ENCODE data around the gene KIF26B.

KIF26B gene

DNA sequence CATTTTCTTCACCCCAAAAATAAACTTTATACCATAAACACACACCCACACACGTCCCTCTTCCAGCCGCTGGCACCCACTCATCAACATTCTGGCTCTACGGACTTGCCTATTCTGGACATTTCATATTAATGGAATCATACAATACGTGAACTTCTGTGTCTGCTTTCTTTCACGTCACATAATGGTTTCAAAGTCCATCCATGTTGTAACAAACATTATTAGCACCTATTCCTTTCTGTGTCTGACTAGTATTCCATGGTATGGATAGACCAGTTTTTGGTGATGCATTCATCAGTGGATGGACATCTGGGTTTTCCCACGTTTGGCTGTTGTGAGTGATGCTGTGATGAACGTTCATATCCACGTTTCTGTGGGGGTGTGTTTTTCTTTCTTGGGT lies 323.2 kb downstream of the KIF26B start:
- DNase-seq, result no peak

DNA sequence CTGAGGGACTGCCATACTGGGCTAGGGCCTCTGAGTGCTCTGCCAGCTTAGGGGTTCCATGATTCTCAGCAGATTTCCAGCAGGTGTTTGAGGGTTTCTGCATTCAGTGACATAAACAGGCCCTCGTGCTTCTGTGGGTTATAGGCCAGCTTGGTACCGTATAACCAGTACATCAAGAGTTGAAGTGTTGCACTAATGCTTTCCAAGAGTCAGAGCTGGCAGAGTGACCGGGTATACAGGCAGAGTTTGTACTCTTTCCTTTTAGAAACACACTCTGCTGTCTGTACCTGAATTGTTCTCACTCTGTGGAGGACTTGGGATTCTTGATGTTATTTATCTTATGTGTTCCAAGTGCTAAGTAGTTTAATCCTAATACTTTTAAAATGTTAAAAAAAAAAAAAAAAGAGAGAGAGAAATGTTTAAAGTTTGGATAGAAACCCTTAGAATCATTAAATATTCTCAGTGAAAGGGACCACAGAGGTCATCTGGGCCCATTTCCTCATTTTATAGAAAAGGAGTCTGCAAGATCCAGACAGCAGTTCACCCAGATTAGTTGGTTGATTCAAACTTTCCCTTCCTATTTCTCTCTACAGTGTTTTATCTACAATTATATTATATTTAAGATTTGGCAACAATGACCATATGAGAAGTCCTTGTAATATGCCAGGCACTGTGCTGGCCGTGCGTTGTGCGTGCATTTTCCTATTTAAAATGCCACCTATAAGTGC lies 325.8 kb downstream of the KIF26B start:
- DNase-seq, result no peak

DNA sequence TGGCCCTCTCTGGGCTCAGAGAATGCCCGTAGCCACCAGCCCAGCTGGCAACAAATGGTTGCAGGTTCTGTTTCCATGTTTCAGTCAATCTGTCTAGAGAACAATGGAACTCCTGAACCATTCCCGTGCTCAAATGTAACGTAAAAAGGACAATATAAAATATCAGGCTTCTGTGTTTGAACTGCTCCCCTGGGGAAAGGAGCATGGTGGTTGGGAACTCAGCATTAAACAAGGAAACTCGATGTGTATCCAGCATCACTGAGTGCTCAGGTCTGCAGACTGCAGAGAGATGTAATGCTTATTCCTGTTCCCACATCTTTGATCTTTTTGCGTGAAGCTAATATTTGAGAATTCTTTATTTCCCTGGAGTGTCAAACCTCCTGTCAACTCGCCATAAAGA lies 326.5 kb downstream of the KIF26B start:
- peak; percentile 42 for DNase-seq

DNA sequence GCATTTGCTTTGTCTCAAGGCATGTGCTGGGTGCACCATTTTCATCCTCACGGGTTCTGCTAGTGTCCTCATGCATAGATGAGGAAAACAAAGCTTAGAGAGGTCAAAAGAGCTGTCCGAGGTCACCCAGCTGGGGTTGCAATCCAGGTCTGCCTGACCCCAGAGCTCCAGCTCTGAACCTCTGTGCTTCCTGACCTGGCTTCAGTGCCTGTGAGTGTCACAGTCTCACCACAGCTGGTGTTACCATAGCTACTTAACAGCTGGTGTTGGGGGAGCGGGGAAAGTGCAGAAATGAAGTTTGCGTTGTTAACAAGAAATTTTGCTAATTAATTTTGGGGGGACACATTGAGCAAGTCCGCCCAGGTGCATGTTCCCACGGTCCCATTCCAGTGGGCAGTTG lies 328.5 kb downstream of the KIF26B start:
- DNase-seq, result no peak

DNA sequence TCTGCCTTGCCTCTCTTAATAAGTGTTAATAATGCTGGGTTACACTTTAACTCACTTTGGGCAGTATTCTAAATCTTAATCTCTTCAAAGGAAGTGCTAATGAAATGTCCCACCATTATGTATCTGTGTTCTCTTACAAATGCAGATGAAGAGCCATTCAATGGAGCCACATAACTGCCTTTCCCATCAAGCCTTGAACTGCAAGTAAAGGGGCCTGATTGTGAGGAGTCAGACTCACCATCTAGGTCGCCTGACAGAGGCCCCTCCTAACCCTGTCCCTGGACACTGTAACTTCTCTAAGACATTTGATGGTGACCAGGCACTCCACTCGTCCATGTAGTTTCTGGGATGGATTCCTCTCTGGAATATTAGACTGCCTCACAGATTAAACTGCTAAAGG lies 329.4 kb downstream of the KIF26B start:
- DNase-seq, result no peak

DNA sequence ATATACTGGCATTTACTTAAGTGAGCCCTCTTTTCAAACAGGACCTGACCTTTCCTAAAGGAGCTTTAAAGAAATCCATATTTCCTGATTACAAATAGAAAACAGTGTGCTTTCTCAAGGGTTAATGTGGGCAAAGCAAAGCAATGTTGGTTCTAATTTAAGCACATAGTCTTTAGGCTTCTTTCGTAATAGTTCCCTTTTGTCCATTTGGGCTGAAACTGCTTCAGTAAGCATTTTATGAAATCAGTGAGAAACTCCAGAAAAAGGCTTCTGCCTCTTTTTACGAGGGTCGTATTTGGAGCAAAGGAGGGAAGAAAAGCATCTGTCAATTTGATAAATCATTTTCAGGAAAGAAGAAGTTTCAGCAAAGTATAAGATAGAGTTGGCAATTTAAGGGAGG lies 331.2 kb downstream of the KIF26B start:
- DNase-seq, result no peak

DNA sequence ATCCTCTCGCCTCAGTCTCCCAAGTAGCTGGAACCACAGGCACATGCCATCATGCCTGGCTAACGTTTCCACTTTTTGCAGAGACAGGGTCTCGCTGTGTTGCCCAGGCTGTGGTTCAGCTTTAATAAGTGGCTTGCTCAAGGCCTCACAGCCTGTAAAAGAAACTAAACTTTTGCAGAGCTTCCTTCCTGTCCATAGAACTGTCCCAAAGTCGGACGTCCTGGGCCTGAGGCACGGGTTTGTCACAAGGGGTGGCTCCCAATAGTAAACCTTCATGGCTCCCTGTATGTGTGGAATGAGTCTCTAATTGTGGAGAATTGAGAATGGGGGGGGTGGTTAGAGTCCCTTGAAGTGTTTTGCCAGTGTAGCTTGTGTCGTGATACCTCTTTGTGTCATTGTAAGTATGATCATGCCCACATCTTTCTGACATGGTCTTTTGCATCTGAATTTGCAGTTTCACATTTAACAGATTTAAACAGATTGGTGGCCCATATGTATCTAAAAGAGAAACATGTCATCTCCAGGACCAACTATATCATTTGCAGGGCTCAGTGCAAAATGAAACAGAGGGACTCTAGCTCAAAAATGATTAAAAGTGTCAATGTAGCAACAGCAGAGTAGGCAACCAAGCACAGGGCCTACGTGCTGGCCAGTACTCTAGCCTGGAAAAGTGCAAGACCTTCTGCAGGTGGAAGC lies 332.1 kb downstream of the KIF26B start:
- DNase-seq, result no peak

DNA sequence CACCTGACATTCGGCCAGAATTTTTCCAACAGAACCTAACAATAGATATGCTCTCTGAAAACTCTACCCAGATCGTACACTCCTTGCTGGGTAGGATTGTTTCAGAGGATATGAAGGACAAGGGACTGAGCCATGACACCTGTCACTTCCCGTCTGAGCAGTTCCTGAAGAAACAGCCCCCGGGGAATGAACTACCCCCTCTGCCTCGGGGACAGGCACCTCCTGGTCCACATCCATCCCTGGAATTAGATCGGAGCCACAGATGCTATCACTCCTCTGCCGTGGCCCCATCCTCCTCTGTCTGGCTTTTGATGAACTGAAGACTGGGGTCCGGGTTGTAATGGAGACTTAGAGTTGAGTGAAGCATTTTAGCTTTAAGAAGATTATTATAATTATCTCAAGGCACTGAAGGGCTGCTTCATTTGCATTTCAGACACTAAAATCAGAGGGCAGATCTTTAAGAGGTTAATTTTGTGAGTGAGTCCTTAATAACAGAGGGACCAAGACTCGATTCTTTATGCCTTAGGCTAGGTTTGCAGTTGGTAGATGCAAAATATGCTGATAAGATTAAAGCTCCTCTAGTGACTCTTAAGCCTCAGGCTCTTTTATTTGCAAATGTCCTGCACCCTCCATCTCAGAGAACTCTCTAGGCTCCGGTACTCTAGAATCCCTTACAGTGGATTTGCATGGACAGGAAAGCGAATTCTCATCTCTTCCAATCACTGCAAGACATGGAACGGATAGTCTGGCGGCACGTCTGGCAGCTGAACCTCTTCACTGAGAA lies 333.8 kb downstream of the KIF26B start:
- no peak for DNase-seq

DNA sequence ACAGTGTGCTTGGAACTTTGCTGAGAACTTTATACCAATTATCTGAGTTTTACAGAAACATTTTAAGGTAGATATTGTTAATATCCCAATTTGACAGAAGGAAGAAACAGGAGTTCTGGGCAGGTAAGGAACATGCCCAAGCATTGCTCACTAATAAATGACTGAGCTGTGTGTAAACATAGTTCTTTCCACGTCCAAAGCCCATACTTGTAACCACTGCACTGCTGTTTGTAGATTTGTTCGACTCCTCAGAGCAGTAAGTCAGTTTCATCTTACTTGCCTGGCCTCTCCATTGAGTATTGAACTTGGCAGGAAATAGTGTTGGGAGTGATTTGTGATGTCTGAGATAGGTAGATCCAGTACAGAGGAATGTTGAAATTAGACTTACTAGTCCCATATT lies 335.1 kb downstream of the KIF26B start:
- DNase-seq, result no peak

DNA sequence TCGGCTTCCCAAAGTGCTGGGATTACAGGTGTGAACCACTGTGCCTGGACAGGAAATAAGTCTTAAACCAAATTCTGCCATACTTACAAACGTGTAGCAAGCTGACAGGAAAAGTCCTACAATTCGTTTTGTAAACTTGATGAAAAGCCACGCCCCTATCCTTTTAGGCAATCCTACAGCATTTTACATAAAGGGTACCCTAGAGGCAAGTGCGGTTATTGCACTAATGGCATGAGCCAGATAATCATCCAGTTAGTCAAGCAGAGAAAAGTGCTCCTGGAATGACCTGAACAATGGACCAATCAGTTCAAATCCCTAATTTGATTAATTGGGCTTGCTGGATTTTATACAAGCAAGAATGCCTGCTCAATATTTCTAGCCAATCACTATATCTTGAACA lies 338.2 kb downstream of the KIF26B start:
- DNase-seq, result no peak

DNA sequence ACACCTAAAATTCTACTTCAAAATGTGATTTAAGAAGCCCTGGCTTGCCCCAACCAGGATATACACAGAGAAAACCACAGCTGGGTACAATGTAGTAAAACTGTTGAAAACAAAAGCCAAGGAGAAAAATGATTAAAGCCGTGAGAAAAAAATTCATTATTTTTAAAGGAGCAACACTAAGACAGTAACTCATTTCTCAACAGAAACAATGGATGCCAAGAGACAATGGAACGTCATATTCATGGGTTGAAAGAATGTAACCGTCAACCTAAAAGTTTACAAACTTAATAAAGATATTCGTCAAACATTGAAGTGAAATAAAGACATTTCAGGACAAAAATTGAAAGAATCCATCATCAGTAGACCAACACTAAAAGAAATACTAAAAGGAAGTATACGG lies 340.9 kb downstream of the KIF26B start:
- no peak for DNase-seq

DNA sequence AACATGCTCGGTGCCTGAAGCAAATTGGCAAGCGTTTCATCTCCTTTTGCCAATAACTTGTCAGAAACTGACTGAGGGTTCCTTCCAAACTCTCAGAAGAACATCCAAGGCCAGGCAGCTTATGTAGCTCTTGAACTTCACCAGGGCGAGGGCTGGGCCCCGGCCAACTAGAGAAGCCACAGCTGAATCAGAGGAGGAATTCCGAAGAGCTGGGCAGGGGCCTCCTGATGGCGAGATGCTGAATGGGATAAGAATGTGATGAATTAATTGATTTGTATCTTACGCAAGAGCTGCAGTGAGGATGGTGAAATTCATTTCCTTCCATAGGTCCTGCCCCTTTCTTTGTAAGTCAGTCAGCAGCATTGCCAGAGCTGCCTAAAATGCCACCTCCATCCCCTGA lies 345.8 kb downstream of the KIF26B start:
- no peak for DNase-seq

DNA sequence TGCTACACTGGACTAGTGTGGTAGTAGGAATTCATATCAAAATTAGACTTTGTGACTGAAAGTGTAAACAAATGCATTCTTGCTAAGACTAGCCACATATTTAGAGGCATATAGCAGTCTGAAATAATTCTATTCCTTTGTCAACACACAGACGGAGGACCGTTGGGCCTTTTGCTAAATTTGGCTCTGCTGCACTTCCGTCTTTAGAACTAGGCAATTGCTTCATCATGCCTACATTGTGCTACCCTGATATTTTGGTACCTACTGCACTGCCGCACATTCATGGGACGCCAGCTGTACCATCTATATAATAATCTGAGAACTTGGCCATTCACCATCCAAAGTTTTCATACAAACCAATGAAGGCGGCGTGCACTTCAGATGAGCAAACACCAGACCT lies 346.8 kb downstream of the KIF26B start:
- DNase-seq, result no peak

DNA sequence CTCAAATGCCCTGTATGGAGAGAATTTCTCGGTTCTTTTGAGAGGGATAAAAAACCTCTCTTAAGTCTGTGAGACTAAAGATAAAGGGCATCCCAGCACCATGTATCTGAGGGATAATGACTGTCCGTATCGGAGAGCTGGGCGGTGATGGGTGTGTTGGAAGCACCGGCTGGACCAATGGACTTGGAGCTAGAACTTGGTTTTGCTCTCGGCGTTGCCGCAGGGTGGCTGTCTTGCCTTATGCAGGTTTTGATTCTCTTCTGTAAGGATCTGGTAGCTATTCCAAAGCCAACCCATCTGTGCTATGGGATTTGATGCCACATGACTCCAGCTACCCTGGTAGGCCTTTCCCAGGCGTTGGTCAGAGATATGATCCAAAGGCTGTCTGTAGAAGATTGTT lies 348.8 kb downstream of the KIF26B start:
- no peak for DNase-seq

DNA sequence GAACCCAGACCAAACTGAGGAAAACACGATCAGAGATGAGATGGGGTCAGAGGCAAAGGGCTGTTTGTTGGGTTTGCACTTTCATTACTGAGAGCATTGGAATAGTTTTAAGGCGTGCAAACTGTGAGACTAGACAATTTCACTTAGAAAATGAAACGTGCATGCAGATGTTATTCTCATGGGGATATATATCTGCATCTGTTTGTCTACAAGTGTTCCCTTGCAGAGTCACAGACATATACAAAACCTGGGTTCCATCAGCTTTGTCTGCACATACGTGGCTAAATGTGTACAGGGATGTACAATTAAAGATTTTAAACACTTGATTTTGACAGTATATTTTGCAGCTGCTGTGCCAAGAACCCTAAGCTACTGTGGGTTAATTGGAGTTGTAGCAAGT lies 355.4 kb downstream of the KIF26B start:
- no peak for DNase-seq

DNA sequence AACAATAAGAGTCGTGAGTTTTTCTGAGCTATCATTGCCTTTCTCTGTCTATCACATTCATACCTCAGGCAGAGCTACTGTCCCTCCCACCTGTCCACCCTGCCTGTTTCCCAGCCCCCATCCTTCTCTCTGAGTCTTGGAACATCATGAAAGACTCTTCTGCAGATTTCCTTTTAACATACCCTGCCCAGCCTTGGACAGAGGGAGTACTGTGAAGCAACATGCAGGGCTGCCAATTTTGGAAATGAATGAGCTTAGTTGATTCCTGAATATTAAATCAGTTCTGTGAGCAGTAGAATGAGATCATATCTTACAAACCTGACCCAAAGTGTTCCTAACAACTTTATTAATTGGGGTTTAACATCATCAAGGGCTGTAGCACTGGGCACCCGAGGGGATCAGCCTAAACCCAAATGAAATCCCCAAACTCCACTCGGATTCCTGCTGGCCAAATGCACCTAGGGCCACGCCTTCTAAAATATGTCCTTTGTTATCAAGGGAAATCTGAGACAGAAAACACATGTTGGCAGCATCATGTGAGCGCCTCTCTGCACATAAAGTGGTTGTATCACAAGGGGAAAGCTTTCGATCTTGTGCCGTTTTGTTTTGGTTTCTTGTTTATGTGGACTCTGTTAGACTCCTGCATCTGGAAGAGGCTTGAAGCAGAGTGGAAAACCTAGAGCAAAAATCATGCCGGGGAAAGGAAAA lies 357.6 kb downstream of the KIF26B start:
- peak; percentile 78 for DNase-seq

DNA sequence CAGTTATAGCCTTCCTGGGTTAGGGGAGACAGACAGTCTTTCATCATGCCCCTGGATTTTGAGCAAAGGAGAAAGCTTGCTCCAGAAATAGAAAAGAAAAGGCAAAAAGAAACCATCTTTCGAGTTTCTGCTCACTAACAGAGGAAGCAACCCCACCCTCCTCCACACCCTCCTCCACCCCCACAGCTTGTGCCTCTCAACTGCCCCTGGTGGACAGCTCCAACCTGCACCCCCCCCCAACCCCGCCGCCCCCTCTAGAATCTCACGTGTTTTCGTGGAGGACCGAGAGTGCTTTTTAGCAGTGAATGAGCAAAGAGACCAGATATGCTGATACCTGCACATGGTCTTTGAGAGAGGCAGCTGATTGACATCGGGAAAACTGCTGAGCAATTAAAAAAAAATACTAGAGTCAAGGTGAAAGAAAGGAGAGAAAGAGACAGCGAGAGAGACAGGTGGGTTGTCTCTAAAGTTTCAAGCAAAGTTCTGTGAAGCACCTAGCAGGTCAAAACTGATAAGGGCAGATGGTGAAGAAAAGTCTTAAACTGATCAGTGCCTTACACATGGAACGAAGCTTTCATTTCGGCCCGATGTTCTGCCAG lies 358.3 kb downstream of the KIF26B start:
- peak; percentile 44 for DNase-seq

DNA sequence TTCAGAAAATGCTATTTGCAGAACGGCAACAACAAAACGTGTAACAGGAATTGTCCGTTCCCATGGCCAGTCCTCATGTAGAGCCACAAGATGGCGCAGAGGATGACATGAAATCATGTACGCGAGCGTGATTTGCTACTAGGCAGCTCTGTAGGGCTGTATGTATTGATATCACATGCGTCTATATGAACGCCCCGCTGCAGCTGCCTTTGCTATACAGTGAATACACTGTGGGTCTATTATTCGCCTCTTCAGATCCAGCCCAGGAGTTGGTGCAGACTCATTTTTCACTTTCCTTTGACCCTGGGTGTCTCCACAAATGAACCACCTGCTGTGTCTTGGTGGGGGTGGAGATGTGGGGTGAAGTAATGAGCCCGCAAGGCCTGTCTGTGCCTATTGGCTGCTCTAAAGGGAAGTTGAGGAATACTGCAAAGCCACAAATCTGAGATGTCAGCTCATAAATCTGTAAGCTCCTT lies 361.5 kb downstream of the KIF26B start:
- peak; percentile 7 for DNase-seq

DNA sequence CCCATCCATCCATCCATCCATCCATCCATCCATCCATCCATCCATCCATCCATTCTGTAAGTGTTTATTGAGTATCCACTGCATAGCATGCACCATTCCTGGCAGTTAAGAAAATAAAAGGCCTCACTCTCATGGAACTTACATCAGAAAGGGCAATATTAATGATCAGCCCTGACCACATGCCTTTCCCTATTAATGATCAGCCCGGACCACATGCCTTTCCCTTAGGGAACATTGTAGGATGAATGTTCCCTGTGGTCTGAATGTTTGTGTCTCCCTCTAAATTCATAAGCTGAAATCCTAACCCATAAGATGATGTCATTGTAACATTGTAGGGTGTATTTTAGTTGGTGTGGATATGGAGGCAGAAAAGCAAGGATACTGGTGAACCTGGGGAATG lies 365.8 kb downstream of the KIF26B start:
- no peak for DNase-seq

DNA sequence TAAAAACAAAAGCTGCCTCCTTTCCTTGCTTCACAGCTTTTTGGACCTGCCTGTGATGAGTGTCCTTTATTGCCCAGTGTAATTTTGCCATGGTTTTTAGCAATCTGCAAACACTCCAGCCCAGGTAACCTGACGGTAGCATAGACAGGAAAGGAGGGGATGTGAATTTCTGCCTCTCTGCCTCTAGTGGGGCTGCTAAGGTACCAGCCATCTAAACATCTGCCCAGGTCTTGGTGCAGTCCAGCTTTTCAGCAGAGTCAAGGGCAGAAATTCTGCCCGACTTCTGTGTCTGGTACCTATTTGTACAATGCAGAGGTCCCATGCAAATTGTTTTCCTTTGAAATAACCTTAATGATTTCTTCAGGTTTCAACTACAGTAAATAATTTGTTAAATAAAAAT lies 371.4 kb downstream of the KIF26B start:
- DNase-seq, result no peak

DNA sequence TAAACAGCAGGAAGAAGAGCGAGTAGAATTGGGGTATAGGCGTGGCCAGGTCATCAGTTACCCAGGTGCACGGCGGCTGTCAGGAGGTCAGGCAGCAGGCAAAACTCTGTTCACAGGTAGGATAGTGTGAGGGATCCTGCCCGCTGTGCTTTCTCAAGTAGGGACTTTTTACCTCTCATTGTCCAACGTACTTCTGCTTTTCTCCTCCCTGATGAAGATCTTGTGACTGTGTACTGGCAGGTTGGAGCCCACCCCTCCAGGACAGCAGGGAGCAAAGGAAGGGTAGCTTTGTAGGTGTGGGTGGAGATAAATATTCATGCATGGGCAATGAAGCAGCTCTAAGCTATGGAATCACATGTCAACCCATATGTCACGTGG lies 373.5 kb downstream of the KIF26B start:
- DNase-seq, result no peak

DNA sequence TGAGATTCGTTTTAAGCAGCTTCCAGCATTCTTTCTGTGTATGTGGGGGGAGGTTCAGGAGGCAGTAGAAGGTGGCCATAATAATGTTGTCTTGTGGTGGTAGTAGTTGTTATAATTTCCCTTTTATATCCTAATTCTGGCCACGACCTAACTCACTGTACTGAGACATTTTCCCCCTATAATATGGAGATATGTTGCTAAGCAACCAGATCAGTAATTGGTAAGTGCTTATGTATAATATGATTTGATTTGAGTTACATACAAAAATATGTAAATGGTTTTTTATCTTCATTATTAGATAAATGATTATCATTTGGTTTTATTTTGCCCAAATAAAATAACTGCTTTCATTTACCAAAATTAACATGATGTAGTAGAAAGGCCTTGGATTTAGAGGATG lies 376.2 kb downstream of the KIF26B start:
- DNase-seq, result no peak

DNA sequence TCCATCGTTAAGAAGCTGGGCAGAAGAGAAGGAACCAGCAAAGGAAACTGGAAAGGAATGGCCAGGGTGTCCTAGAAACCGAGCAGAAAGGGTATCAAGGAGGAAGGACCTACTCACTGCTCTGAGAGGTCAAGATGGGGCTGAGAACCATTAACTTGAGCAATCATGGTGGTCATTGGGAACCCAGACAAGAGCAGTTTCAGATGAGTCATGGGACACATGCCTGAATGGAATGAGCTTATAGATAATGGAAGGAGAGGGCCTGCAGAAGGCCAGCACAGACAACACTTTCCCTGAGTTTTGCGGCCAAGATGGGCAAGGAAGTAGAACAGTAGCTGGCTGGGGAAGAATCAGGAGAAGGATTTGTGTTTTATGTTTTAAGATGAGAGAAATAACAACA lies 383.2 kb downstream of the KIF26B start:
- DNase-seq, result no peak

Measured in NCI-H345 (cell line).